GM12872 (cell line): ENCODE measurements around the gene TICAM2.

ENCODE experiments used
- TF ChIP-seq, protein P1 (sequence below): IDR thresholded peaks from 3 replicates; pipeline ENCODE4 v1.5.1; 2011; ENCODE audit warnings: low read depth, mild to moderate bottlenecking, low read length, moderate library complexity; ENCODE audit not compliant: insufficient read depth

Gene TICAM2

DNA sequence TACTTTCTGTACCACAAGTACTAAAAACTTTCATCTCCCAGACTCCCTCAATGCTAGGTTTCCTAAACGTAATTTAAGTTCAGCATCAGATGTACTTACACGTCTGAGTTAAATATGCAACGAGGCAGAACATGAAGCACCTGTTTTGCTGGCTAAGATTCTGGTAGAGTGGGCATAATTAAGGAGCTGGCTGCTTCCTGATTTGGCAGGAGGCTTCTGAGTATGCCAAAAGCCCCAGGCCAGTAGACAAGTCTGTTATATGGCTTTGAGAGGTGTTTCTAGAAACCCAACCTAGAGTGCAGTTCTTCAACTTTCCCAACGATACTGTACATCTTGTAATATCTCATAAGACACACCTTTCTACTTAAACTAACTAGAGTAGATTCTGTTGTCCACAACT lies 13.6 kb downstream of the TICAM2 start:
- TF ChIP-seq, protein P1, sequence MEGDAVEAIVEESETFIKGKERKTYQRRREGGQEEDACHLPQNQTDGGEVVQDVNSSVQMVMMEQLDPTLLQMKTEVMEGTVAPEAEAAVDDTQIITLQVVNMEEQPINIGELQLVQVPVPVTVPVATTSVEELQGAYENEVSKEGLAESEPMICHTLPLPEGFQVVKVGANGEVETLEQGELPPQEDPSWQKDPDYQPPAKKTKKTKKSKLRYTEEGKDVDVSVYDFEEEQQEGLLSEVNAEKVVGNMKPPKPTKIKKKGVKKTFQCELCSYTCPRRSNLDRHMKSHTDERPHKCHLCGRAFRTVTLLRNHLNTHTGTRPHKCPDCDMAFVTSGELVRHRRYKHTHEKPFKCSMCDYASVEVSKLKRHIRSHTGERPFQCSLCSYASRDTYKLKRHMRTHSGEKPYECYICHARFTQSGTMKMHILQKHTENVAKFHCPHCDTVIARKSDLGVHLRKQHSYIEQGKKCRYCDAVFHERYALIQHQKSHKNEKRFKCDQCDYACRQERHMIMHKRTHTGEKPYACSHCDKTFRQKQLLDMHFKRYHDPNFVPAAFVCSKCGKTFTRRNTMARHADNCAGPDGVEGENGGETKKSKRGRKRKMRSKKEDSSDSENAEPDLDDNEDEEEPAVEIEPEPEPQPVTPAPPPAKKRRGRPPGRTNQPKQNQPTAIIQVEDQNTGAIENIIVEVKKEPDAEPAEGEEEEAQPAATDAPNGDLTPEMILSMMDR = no peak

DNA sequence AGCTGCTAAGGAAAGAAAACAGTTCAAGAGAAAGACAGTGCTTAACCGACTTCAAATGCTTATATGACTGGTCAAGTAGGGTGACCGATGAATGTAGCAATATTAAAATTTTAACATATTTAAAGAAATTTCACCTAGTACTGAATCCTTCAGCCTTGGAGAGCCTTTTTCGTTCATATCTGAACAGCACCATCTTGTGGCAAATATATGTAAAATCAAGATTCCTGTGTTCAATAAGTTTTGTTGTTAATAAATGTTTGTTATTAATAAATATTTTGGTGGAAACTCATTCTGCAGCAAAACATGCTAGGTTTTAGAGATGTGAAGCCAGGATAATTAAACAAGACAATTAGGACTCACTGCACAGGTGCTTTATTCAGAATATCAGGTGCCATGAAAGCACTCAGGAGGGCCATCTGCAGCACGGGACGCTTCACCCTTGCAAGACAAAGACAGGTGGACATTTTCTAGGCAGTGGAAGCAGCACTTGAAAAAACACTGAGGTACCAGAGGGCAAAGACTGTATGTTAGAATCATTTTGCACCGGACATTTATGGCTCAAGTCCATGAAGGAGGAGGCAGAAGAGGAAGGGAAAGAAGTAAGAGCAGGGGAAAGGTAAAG lies 15.6 kb downstream of the TICAM2 start:
- TF ChIP-seq, protein P1 = peak; percentile 7; the same call in 2 of the 3 replicates

DNA sequence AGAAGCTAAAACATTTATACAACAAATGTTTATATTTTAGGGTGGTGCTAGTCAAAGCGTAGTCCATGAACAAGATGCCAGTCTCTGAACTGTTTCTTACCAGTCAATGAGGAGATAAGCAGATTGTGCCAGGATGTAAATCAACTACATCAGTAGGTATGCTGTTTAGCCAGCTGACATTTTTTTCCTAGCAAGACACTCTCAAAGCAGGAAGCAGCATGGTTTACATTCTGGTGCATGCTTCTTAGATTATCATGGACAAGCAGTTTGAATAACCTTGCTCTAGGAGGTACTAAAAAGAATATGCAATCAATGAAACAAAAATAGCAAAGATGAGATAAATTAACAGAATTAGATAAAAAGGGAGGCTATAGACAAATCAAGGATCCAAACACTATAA lies 17.0 kb downstream of the TICAM2 start:
- TF ChIP-seq, protein P1 = no peak

DNA sequence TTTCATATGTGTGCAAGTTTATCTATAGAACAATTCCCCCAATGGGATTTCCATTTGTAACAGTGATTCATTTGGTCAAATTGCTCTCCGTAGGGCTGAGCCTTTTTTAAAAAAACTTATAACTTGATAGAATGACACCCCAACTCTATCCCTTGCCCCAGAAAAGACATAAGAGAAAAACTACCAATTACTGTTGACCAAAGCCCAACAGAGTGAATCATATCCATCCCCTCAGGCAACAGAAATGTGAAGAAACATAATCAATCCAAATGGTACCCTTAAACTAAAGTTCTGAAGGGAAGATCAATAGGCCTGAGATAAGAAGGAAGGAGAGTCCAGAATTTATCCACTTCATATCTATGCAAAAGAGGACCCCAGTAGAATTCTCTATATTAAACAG lies 17.8 kb downstream of the TICAM2 start:
- TF ChIP-seq, protein P1 = no peak

DNA sequence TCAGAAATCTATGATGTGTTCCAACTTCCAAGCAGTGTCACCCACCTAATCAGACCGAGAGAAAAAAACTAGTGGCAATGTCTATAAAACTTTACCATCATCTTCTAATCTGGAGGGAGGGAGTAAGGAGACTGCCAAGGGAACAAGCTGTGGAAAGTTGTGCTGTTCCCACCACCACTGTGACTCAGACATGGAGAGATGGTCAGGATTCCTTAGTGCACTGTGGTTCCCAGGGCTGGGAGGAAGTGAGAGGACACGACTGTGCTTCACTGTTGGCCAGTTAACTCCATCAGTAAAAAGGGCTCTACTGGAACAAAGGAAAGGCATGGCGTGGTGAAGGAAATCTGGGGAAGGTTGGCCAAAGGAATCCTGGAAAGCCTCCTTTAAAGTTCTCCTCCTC lies 18.8 kb downstream of the TICAM2 start:
- TF ChIP-seq, protein P1 = no peak

DNA sequence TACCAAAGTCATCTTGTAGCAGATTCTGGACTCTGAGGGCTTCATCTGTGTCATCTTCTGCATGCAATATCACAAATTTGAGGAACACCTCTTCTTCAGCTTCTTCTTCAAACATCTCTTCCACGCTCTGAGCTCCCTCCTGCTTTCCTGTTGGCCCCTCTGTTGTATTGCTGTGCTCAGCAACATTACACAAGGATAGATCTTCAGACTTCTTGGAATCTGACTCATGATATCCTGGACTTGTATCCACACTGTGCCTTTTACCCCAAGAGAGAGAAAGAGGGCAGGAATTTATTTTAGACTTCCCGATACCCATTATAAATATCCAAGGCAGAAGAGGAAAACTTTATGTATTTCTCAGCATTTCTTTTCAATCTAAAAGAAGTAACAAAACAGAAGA lies 21.3 kb downstream of the TICAM2 start:
- TF ChIP-seq, protein P1 = no peak

DNA sequence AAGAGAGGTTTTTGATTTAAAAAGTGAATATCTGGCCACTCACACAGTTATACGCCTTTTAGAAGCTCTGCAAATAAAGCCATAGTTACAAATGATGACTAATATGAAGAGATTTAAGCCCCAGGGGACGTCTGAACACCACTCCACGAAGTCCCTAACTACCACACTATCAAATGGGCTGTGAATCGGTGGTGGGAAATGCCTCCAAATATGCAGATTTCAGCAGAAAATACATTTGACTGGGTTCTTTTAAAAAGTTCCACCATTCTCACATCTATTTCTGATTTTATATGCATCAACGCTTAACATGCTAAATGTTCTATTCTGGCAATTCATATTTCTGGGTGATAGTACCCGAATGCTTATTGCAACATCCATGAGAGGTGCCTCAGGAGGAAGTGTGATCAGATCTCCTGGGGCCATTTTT lies 22.5 kb downstream of the TICAM2 start:
- TF ChIP-seq, protein P1 = no peak
